HepG2 (cell line): ENCODE measurements around the gene CALD1. TPM values are rescaled to one million over a fixed set of nuclear protein-coding genes. Genes with fewer than 3 reads are reported as not detected.

Experiments
- ATAC-seq: fragments of 200-7000 bp; cut with Tn5 transposase; 3 replicates; pipeline ENCODE4 v1.9.1; 2020; ENCODE audit warnings: mild to moderate bottlenecking, moderate library complexity
- BruUV-seq: library from RNA; stranded (reverse); fragments of 400-500 nt; replicated peaks from 2 replicates; lab custom pipeline; 2021; lab: Mats Ljungman, UMichigan
- CTCF ChIA-PET: fragments of 300-600 bp; formaldehyde crosslinking; extraction: SDS; loops from one replicate; lab custom pipeline; 2021; ENCODE audit warnings: low total read pairs, inconsistent platforms, low intra/inter-chr PET ratio; lab: Yijun Ruan, JAX
- POLR2A ChIA-PET: fragments of 350-600 bp; sonication (Branson Sonifier 250); formaldehyde crosslinking; loops from one replicate; lab custom pipeline; 2020; ENCODE audit warnings: antibody characterized with exemption, inconsistent platforms; lab: Yijun Ruan, JAX
- DNase-seq: peaks from one replicate; pipeline ENCODE4 v3.0.0-alpha.2; 2015; ENCODE audit warnings: low spot score
- FAIRE-seq: peaks from 3 replicates; lab custom pipeline; 2011; peaks lifted over from hg19 to GRCh38; lab: Jason Lieb, UNC
- H2AFZ ChIP-seq: one replicate; pipeline ENCODE4 v1.6.1; 2011; ENCODE audit warnings: low read length, inconsistent platforms
- H3K27ac ChIP-seq: fragments of 300-600 bp; 3 replicates; pipeline ENCODE4 v1.8.0; 2011; ENCODE audit warnings: mixed run types, mild to moderate bottlenecking, mixed read lengths, low read length, inconsistent platforms; ENCODE audit not compliant: insufficient read depth; ENCODE audit errors: extremely low read length
- H3K27me3 ChIP-seq, 2 experiments: fragments of 200-600 bp in 1 of 2; 2 replicates in 1 of 2; 3 replicates in 1 of 2; pipeline versions ENCODE4 v1.6.0 to v1.8.0; 2011; ENCODE audit warnings: low read length in 2 of 2, mild to moderate bottlenecking in 2 of 2, moderate library complexity in 2 of 2, inconsistent platforms in 1 of 2; ENCODE audit not compliant: insufficient read depth in 2 of 2, control insufficient read depth in 1 of 2
- H3K36me3 ChIP-seq, 2 experiments: fragments of 200-600 bp in 1 of 2; replicated peaks in 1 of 2; 2 replicates in 1 of 2; 3 replicates in 1 of 2; pipeline versions ENCODE4 v1.5.1 to v1.8.0; 2011; ENCODE audit warnings: low read length in 2 of 2, inconsistent platforms in 1 of 2; ENCODE audit not compliant: insufficient read depth in 2 of 2, control insufficient read depth in 1 of 2
- H3K4me1 ChIP-seq: 2 replicates; pipeline ENCODE4 v1.5.1; 2012; ENCODE audit warnings: low read length, inconsistent platforms; ENCODE audit not compliant: insufficient read depth
- H3K4me2 ChIP-seq: 2 replicates; pipeline ENCODE4 v1.6.0; 2011; ENCODE audit warnings: low read depth, low read length, inconsistent platforms
- H3K4me3 ChIP-seq, 3 experiments: fragments of 200-600 bp in 1 of 3; sonication (generic), shearing (Covaris generic) in 1 of 3; replicated peaks in 1 of 3; 2 replicates each; pipeline ENCODE4 v1.5.1; 2011 to 2016; ENCODE audit warnings: low read length in 3 of 3, inconsistent platforms in 2 of 3, low read depth in 2 of 3, mild to moderate bottlenecking in 2 of 3, control low read depth in 1 of 3, mixed read lengths in 1 of 3; ENCODE audit not compliant: insufficient read depth in 1 of 3
- H3K79me2 ChIP-seq: one replicate; pipeline ENCODE4 v1.6.1; 2011; ENCODE audit warnings: low read length, inconsistent platforms; ENCODE audit not compliant: insufficient read depth
- H3K9ac ChIP-seq: 2 replicates; pipeline ENCODE4 v1.6.0; 2011; ENCODE audit warnings: mild to moderate bottlenecking, low read depth, low read length, inconsistent platforms; ENCODE audit not compliant: insufficient read depth
- H3K9me3 ChIP-seq: 2 replicates; pipeline ENCODE4 v1.5.1; 2012; ENCODE audit warnings: mild to moderate bottlenecking, low read length
- H4K20me1 ChIP-seq: 2 replicates; pipeline ENCODE4 v1.6.0; 2011; ENCODE audit warnings: inconsistent platforms, mild to moderate bottlenecking, low read length, moderate library complexity; ENCODE audit not compliant: insufficient read depth
- UBTF ChIP-seq: sonication (generic); formaldehyde crosslinking; IDR thresholded peaks from 2 replicates; pipeline ENCODE4 v1.4.0; 2020; ENCODE audit warnings: mild to moderate bottlenecking, missing genetic modification reagents
- ZNF460 ChIP-seq: sonication (generic); formaldehyde crosslinking; IDR thresholded peaks from 2 replicates; pipeline ENCODE4 v1.5.1; 2020; ENCODE audit warnings: missing genetic modification reagents, mild to moderate bottlenecking, borderline replicate concordance
- ZNF501 ChIP-seq: sonication (generic); formaldehyde crosslinking; IDR thresholded peaks from 2 replicates; pipeline ENCODE4 v1.5.1; 2020; ENCODE audit warnings: mild to moderate bottlenecking, moderate library complexity, missing genetic modification reagents
- ZNF646 ChIP-seq: sonication (generic); formaldehyde crosslinking; IDR thresholded peaks from 2 replicates; pipeline ENCODE4 v1.9.0; 2021; ENCODE audit warnings: mild to moderate bottlenecking, missing genetic modification reagents
- WGBS: methylation state at CpG from one replicate; pipeline ENCODE4 v1.1.6; 2017; ENCODE audit warnings: low lambda C conversion rate; 5-methylcytosine and 5-hydroxymethylcytosine counted together
- in situ Hi-C: cut with HindIII; loops from 2 replicates; pipeline ENCODE4 v1.10.0; 2017; ENCODE audit warnings: low pct_unique_long_range_greater_than_20kb; ENCODE audit not compliant: extremely low pct_ligation_motif_present
- intact Hi-C: fragments of 100-400 bp; cut with micrococcal nuclease; formaldehyde crosslinking; loops from one replicate; pipeline ENCODE4 v1.10.0; 2022; ENCODE audit not compliant: unreplicated experiment
- polyA plus RNA-seq, 8 experiments: library from polyadenylated mRNA; depleted of rRNA in 3 of 8; stranded (reverse) in 7 of 8; unstranded in 1 of 8; fragments of >200 nt; fragmentation: Illumina TruSeq in 4 of 8; extraction: Trizol in 4 of 8; gene quantifications; 2 replicates each; pipeline versions ENCODE4 v1.2.1 to v1.2.3, GENCODE V29; 2011 to 2016; ENCODE audit warnings: low read depth in 4 of 8, missing spikeins in 1 of 8, mixed read lengths in 1 of 8; ENCODE audit not compliant: insufficient read depth in 1 of 8
- total RNA-seq, 5 experiments: library from RNA; depleted of rRNA; stranded (reverse); fragments of >200 nt; fragmentation: Illumina TruSeq; extraction: Trizol; gene quantifications; 2 replicates each; pipeline ENCODE4 v1.2.3, GENCODE V29; 2016; ENCODE audit warnings: low read depth in 1 of 5

CALD1 gene
- total and polyA plus RNA-seq, 2 of the 13 experiments (the other 11 are each of a cell fraction or from before 2014, with no cell fraction given): 53.0 to 112 TPM

GRCh38 chr7:134752006-134752760, 27.3 kb upstream of the CALD1 start:
- TF ChIP-seq UBTF (CRISPR knock-in tag): no peak
- no peak for TF ChIP-seq ZNF501 (CRISPR knock-in tag)
- no peak for TF ChIP-seq ZNF646 (CRISPR knock-in tag)
- TF ChIP-seq ZNF460 (CRISPR knock-in tag): no peak
- FAIRE-seq: no peak
- no peaks in the 10 kb centered on the region for H3K9me3 ChIP-seq
- no peak overlapping the region for H3K4me3 ChIP-seq
- no peaks in the 10 kb centered on the region for H3K79me2 ChIP-seq
- no peaks in the 10 kb centered on the region for H4K20me1 ChIP-seq
- H3K27me3 ChIP-seq: no peaks in the 10 kb centered on the region; a peak in 1 of 5 replicates
- no peak overlapping the region for H2AFZ ChIP-seq
- no peak for ATAC-seq
- no TSS peak for BruUV-seq
- H3K9ac ChIP-seq: no peak overlapping the region
- in situ Hi-C loops: no loop called here
- ChIA-PET CTCF (no interaction called here), POLR2A (no interaction called here)
- no peak for DNase-seq
- H3K27ac ChIP-seq: no peak overlapping the region
- H3K36me3 ChIP-seq: no peaks in the 10 kb centered on the region
- no peak overlapping the region for H3K4me2 ChIP-seq
- intact Hi-C loops: loop anchor here (5.0 kb wide), 1 partner anchor 190 kb away; no protein-coding TSS in a partner anchor
- no peaks in the 10 kb centered on the region for H3K4me1 ChIP-seq
- 48% methylated on average over 6 of the region's 6 CpGs for WGBS
